Middle frontal gyrus (tissue), 1 donor: ENCODE measurements around the gene SCN1B.
"Not testable (repeated sequence)": the region's sequence is repeated elsewhere in the genome, so short reads cannot be mapped to it uniquely, and the experiment has no call there.

Experiments
- DNase-seq: peaks from one replicate; pipeline ENCODE4 v3.0.0-alpha.2; 2015; ENCODE audit warnings: low spot score; ENCODE audit errors: extremely low spot score

The SCN1B gene

GRCh38 chr19:35015954-35016351 is 14.3 kb upstream of the SCN1B start:
- no peak for DNase-seq

GRCh38 chr19:35017507-35017906 is 12.8 kb upstream of the SCN1B start:
- DNase-seq: no peak

GRCh38 chr19:35018379-35018778 is 11.9 kb upstream of the SCN1B start:
- DNase-seq: no peak

- DNase-seq: no peak
Measured at GRCh38 chr19:35019144-35019543, 11.1 kb upstream of the SCN1B start.

GRCh38 chr19:35021016-35021415 is 9.3 kb upstream of the SCN1B start:
- no peak for DNase-seq

- DNase-seq: no peak
Measured at GRCh38 chr19:35021596-35021995, 8.7 kb upstream of the SCN1B start.

- no peak for DNase-seq
Measured at GRCh38 chr19:35022460-35022859, 7.8 kb upstream of the SCN1B start.

- DNase-seq: no peak
Measured at GRCh38 chr19:35023428-35023827, 6.8 kb upstream of the SCN1B start.

GRCh38 chr19:35024095-35024494 is 6.2 kb upstream of the SCN1B start:
- no peak for DNase-seq

- DNase-seq: no peak
Measured at GRCh38 chr19:35025969-35026368, 4.3 kb upstream of the SCN1B start.

GRCh38 chr19:35026418-35026817 is 3.9 kb upstream of the SCN1B start:
- DNase-seq: no peak

- no peak for DNase-seq
Measured at GRCh38 chr19:35027009-35027408, 3.3 kb upstream of the SCN1B start.

GRCh38 chr19:35027851-35028599 is 2.2 kb upstream of the SCN1B start:
- no peak for DNase-seq

GRCh38 chr19:35028600-35028885 is 1.7 kb upstream of the SCN1B start:
- DNase-seq: not testable (repeated sequence)

GRCh38 chr19:35029275-35029736 is 964 bp upstream of the SCN1B start:
- not testable (repeated sequence) for DNase-seq

- no peak for DNase-seq
Measured at GRCh38 chr19:35029737-35030256, 473 bp upstream of the SCN1B start.

GRCh38 chr19:35031072-35031881 is 1.0 kb downstream of the SCN1B start:
- no peak for DNase-seq

- no peak for DNase-seq
Measured at GRCh38 chr19:35032356-35032865, 2.1 kb downstream of the SCN1B start.

GRCh38 chr19:35033067-35034004 is 3.1 kb downstream of the SCN1B start:
- no peak for DNase-seq

- no peak for DNase-seq
Measured at GRCh38 chr19:35034005-35034502, 3.8 kb downstream of the SCN1B start.
